HepG2 (cell line): Measurements from ENCODE around the gene ADAMTS17. TPM values are rescaled to one million over a fixed set of nuclear protein-coding genes. Genes with fewer than 3 reads are reported as not detected.

Experiments
- GRHL1 ChIP-seq: sonication (generic); formaldehyde crosslinking; conservative IDR thresholded peaks from 2 replicates; pipeline ENCODE4 v1.8.0; 2022; ENCODE audit warnings: missing genetic modification reagents
- ISL2 ChIP-seq: sonication (generic); formaldehyde crosslinking; IDR thresholded peaks from 2 replicates; pipeline ENCODE4 v1.5.0; 2020; ENCODE audit warnings: missing genetic modification reagents
- ZNF878 ChIP-seq: sonication (generic); formaldehyde crosslinking; IDR thresholded peaks from 2 replicates; pipeline ENCODE4 v1.8.1; 2023; ENCODE audit warnings: mild to moderate bottlenecking, missing genetic modification reagents, moderate library complexity
- polyA plus RNA-seq, 8 experiments: library from polyadenylated mRNA; depleted of rRNA in 3 of 8; stranded (reverse) in 7 of 8; unstranded in 1 of 8; fragments of >200 nt; fragmentation: Illumina TruSeq in 4 of 8; extraction: Trizol in 4 of 8; gene quantifications; 2 replicates each; pipeline versions ENCODE4 v1.2.1 to v1.2.3, GENCODE V29; 2011 to 2016; ENCODE audit warnings: low read depth in 4 of 8, missing spikeins in 1 of 8, mixed read lengths in 1 of 8; ENCODE audit not compliant: insufficient read depth in 1 of 8
- total RNA-seq, 5 experiments: library from RNA; depleted of rRNA; stranded (reverse); fragments of >200 nt; fragmentation: Illumina TruSeq; extraction: Trizol; gene quantifications; 2 replicates each; pipeline ENCODE4 v1.2.3, GENCODE V29; 2016; ENCODE audit warnings: low read depth in 1 of 5
- TF ChIP-seq, protein P1 (sequence below): sonication (generic); formaldehyde crosslinking; IDR thresholded peaks from 2 replicates; pipeline ENCODE4 v1.5.0; 2020; ENCODE audit warnings: mild to moderate bottlenecking, missing genetic modification reagents, borderline replicate concordance

Gene ADAMTS17
- total and polyA plus RNA-seq, 2 of the 13 experiments (the other 11 are each of a cell fraction or from before 2014, with no cell fraction given), result 0.02 to 0.04 TPM

GRCh38 chr15:100007609-100008008, 334.2 kb downstream of the ADAMTS17 start (continued):
- TF ChIP-seq GRHL1 (CRISPR knock-in tag) (no peak), ZNF878 (CRISPR knock-in tag) (no peak), ISL2 (CRISPR knock-in tag) (no peak)
- TF ChIP-seq, protein P1, sequence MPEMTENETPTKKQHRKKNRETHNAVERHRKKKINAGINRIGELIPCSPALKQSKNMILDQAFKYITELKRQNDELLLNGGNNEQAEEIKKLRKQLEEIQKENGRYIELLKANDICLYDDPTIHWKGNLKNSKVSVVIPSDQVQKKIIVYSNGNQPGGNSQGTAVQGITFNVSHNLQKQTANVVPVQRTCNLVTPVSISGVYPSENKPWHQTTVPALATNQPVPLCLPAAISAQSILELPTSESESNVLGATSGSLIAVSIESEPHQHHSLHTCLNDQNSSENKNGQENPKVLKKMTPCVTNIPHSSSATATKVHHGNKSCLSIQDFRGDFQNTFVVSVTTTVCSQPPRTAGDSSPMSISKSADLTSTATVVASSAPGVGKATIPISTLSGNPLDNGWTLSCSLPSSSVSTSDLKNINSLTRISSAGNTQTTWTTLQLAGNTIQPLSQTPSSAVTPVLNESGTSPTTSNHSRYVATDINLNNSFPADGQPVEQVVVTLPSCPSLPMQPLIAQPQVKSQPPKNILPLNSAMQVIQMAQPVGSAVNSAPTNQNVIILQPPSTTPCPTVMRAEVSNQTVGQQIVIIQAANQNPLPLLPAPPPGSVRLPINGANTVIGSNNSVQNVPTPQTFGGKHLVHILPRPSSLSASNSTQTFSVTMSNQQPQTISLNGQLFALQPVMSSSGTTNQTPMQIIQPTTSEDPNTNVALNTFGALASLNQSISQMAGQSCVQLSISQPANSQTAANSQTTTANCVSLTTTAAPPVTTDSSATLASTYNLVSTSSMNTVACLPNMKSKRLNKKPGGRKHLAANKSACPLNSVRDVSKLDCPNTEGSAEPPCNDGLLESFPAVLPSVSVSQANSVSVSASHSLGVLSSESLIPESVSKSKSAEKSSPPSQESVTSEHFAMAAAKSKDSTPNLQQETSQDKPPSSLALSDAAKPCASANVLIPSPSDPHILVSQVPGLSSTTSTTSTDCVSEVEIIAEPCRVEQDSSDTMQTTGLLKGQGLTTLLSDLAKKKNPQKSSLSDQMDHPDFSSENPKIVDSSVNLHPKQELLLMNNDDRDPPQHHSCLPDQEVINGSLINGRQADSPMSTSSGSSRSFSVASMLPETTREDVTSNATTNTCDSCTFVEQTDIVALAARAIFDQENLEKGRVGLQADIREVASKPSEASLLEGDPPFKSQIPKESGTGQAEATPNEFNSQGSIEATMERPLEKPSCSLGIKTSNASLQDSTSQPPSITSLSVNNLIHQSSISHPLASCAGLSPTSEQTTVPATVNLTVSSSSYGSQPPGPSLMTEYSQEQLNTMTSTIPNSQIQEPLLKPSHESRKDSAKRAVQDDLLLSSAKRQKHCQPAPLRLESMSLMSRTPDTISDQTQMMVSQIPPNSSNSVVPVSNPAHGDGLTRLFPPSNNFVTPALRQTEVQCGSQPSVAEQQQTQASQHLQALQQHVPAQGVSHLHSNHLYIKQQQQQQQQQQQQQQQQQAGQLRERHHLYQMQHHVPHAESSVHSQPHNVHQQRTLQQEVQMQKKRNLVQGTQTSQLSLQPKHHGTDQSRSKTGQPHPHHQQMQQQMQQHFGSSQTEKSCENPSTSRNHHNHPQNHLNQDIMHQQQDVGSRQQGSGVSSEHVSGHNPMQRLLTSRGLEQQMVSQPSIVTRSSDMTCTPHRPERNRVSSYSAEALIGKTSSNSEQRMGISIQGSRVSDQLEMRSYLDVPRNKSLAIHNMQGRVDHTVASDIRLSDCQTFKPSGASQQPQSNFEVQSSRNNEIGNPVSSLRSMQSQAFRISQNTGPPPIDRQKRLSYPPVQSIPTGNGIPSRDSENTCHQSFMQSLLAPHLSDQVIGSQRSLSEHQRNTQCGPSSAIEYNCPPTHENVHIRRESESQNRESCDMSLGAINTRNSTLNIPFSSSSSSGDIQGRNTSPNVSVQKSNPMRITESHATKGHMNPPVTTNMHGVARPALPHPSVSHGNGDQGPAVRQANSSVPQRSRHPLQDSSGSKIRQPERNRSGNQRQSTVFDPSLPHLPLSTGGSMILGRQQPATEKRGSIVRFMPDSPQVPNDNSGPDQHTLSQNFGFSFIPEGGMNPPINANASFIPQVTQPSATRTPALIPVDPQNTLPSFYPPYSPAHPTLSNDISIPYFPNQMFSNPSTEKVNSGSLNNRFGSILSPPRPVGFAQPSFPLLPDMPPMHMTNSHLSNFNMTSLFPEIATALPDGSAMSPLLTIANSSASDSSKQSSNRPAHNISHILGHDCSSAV, result no peak
